GM15510 (cell line): Measurements from ENCODE around the gene RNF150.

Experiments used
- POLR2A ChIP-seq: IDR thresholded peaks from 3 replicates; pipeline ENCODE4 v1.6.1; 2011; ENCODE audit warnings: borderline replicate concordance; ENCODE audit not compliant: insufficient read length; ENCODE audit errors: extremely low read depth

RNF150 gene

GRCh38 chr4:140866492-140867005 lies 266.7 kb downstream of the RNF150 start:
- TF ChIP-seq POLR2A: no peak

GRCh38 chr4:140865253-140866217 lies 267.7 kb downstream of the RNF150 start:
- TF ChIP-seq POLR2A: no peak

- no peak for TF ChIP-seq POLR2A
Measured at GRCh38 chr4:140863197-140863596, 270.1 kb downstream of the RNF150 start.

- TF ChIP-seq POLR2A: no peak
Measured at GRCh38 chr4:140862177-140862442, 271.2 kb downstream of the RNF150 start.

GRCh38 chr4:140861359-140862176 lies 271.7 kb downstream of the RNF150 start:
- no peak for TF ChIP-seq POLR2A

GRCh38 chr4:140858897-140859296 lies 274.4 kb downstream of the RNF150 start:
- TF ChIP-seq POLR2A: no peak

GRCh38 chr4:140857111-140857510 lies 276.2 kb downstream of the RNF150 start:
- TF ChIP-seq POLR2A: no peak

- no peak for TF ChIP-seq POLR2A
Measured at GRCh38 chr4:140856621-140857062, 276.6 kb downstream of the RNF150 start.

- no peak for TF ChIP-seq POLR2A
Measured at GRCh38 chr4:140854168-140854567, 279.1 kb downstream of the RNF150 start.

- no peak for TF ChIP-seq POLR2A
Measured at GRCh38 chr4:140851804-140852203, 281.5 kb downstream of the RNF150 start.

GRCh38 chr4:140851032-140851636 lies 282.1 kb downstream of the RNF150 start:
- TF ChIP-seq POLR2A: no peak

- TF ChIP-seq POLR2A: no peak
Measured at GRCh38 chr4:140849526-140849925, 283.7 kb downstream of the RNF150 start.

GRCh38 chr4:140846736-140847135 lies 286.5 kb downstream of the RNF150 start:
- TF ChIP-seq POLR2A: no peak

GRCh38 chr4:140844061-140844460 lies 289.2 kb downstream of the RNF150 start:
- TF ChIP-seq POLR2A: no peak

GRCh38 chr4:140841186-140841585 lies 292.1 kb downstream of the RNF150 start:
- no peak for TF ChIP-seq POLR2A

- no peak for TF ChIP-seq POLR2A
Measured at GRCh38 chr4:140839888-140840790, 293.1 kb downstream of the RNF150 start.
